Peyer's patch (tissue), 4 donors: ENCODE data around the gene IVL.

ENCODE experiments used
- POLR2A ChIP-seq, 2 donors: fragments of 450-650 bp; IDR thresholded peaks; one replicate each; pipeline ENCODE4 v1.5.1; 2017; ENCODE audit warnings: antibody characterized with exemption in 2 of 2, mild to moderate bottlenecking in 2 of 2, moderate library complexity in 2 of 2
- TF ChIP-seq, protein P1 (sequence below), 6 experiments: fragments of 450-650 bp in 4 of 6; fragments of 200-600 bp in 2 of 6; sonication (generic) in 1 of 6; IDR thresholded peaks; one replicate each; pipeline ENCODE4 v1.5.1; 2017 to 2019; ENCODE audit warnings: antibody characterized with exemption in 6 of 6, mild to moderate bottlenecking in 3 of 6, moderate library complexity in 1 of 6

DNA sequence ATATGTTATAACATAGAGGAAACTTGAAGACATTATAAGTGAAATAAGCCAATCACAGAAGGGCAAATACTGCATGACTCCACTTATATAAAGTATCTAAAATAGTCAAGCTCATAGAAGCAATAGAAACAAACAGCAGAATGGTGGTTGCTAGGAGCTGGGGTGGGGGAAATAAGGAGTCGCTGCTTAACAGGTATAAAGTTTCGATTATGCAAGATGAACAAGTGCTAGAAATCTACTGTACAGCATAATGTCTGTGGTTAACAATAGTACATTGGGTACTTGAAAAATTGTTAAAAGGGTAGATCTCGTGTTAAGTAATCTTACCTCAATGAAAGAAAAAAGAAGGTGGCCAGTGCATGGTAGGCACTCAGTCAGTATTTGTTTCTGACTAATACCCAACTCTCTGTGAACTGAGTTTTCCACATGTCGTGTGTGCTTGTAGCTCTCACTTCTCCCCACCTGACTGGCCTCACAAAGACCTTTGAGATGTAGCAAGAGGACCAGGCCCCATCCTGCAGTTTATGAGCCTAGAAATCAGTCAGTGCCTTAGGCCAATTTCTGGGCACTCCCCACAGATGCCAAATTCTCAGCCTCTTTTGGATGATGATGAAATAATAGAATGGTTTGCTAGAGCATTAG, 23.9 kb downstream of the IVL start:
- TF ChIP-seq, protein P1, sequence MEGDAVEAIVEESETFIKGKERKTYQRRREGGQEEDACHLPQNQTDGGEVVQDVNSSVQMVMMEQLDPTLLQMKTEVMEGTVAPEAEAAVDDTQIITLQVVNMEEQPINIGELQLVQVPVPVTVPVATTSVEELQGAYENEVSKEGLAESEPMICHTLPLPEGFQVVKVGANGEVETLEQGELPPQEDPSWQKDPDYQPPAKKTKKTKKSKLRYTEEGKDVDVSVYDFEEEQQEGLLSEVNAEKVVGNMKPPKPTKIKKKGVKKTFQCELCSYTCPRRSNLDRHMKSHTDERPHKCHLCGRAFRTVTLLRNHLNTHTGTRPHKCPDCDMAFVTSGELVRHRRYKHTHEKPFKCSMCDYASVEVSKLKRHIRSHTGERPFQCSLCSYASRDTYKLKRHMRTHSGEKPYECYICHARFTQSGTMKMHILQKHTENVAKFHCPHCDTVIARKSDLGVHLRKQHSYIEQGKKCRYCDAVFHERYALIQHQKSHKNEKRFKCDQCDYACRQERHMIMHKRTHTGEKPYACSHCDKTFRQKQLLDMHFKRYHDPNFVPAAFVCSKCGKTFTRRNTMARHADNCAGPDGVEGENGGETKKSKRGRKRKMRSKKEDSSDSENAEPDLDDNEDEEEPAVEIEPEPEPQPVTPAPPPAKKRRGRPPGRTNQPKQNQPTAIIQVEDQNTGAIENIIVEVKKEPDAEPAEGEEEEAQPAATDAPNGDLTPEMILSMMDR (IDR thresholded peaks at IDR 0.05) = no peak
- TF ChIP-seq POLR2A (IDR thresholded peaks at IDR 0.05) = no peak
